ENCODE results near the gene NTN1. TPM values are rescaled to one million over a fixed set of nuclear protein-coding genes. Genes with fewer than 3 reads are reported as not detected.

NTN1 gene
- total RNA-seq, 2 experiments from 2014 or later: not detected

DNA sequence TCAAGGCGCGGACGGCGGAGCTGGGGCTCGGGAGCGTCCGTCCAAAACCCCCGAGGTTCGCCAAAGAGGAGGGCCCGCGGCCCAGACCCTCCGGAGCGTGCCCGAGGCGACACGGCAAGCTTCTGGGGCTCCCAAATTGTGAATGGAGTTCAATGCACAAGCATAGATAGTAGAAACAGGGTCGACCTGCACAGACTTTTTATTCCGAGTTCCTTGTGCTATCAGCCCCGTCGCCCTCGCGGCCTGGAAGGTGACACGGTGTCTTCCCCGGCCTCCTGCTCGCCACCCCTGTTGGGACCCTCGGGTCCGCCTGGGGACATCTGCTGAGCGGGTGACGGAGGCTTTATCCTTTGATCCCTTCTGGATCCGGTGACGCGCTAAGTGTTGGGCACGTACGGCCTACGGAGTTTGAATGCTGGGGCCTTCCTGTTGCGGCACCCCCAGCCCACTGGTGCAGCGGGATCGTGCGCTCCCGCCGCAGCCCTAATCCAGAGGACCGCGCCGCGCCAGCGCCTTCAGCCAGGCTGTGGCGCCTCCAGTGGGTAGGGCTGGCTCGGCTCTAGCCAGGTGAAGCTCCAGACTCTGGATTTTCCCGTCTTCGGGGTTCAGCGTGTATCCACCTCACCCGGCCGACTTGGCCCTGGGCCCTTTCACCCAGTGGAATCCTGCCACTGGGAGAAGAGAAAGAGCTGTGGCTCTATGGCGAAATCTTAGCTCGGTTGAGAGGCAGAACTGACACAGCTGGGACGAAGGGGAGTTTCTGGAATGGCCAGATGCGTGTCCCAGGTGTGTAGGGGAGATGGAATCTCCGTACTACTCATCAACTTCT, 17.0 kb upstream of the NTN1 start:
- POLR2A ChIA-PET: no interaction called here
- BruUV-seq (replicated peaks): no TSS peak
- H3K4me3 ChIP-seq (ENCODE audit: low read depth, low read length, poor library complexity, severe bottlenecking): no peak overlapping the region

DNA sequence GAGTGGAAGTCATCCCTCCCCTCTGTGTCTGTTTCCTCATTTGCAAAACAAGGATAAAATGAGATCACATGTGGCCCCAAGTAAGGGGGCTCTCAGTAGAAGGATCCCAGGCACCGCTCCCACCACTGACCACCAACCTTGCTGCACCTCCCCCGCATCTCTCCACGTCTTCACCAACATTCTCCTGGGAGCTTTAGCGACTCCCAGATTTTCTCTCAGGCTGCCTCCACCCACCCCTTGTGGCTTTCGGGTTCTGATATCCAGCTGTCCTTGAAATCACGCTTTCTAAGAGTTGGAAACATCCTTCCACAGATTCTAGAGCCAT, 16.4 kb upstream of the NTN1 start:
- no TSS peak for BruUV-seq (replicated peaks)
- intact Hi-C loops (cut with micrococcal nuclease; ENCODE audit: unreplicated experiment): no loop called here
- CTCF ChIA-PET (ENCODE audit: unreplicated experiment): no interaction called here

More for the DNA sequence above, 17.0 kb upstream of the NTN1 start:
- CTCF ChIA-PET (ENCODE audit: unreplicated experiment): no interaction called here
- no peak for TF ChIP-seq EZH2phosphoT487 (IDR thresholded peaks at IDR 0.05; ENCODE audit: borderline replicate concordance, low read depth, low read length)
- TF ChIP-seq, protein P1, sequence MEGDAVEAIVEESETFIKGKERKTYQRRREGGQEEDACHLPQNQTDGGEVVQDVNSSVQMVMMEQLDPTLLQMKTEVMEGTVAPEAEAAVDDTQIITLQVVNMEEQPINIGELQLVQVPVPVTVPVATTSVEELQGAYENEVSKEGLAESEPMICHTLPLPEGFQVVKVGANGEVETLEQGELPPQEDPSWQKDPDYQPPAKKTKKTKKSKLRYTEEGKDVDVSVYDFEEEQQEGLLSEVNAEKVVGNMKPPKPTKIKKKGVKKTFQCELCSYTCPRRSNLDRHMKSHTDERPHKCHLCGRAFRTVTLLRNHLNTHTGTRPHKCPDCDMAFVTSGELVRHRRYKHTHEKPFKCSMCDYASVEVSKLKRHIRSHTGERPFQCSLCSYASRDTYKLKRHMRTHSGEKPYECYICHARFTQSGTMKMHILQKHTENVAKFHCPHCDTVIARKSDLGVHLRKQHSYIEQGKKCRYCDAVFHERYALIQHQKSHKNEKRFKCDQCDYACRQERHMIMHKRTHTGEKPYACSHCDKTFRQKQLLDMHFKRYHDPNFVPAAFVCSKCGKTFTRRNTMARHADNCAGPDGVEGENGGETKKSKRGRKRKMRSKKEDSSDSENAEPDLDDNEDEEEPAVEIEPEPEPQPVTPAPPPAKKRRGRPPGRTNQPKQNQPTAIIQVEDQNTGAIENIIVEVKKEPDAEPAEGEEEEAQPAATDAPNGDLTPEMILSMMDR (conservative IDR thresholded peaks at IDR 0.05; ENCODE audit: low read length): no peak
- intact Hi-C loops (cut with micrococcal nuclease; ENCODE audit: unreplicated experiment): no loop called here
- no peaks in the 10 kb centered on the region for H3K9me3 ChIP-seq (ENCODE audit: low read length)
- no peak overlapping the region for H3K27ac ChIP-seq (ENCODE audit: low read depth, low read length, poor library complexity, severe bottlenecking)
- H3K4me1 ChIP-seq (ENCODE audit: insufficient read depth, low read length, poor library complexity, severe bottlenecking): peaks cover 4% of the 10 kb centered on the region
- no peaks in the 10 kb centered on the region for H3K9me2 ChIP-seq (ENCODE audit: insufficient read depth, low read length)
- no peak overlapping the region for H3K4me2 ChIP-seq (ENCODE audit: low read length)
- no peaks in the 10 kb centered on the region for H3K36me3 ChIP-seq (ENCODE audit: insufficient read depth, low read length)
- no peak for DNase-seq (ENCODE audit: low spot score)
- no peaks in the 10 kb centered on the region for H4K20me1 ChIP-seq (ENCODE audit: insufficient read depth, low read length)
- H3K79me2 ChIP-seq (ENCODE audit: insufficient read depth, low read depth, low read length): no peaks in the 10 kb centered on the region
- H2AFZ ChIP-seq (ENCODE audit: low read length): no peak overlapping the region

More for the DNA sequence above, 16.4 kb upstream of the NTN1 start:
- Histone ChIP-seq H3K36me3 (ENCODE audit: insufficient read depth, low read length) (no peaks in the 10 kb centered on the region), H3K9me3 (ENCODE audit: low read length) (no peaks in the 10 kb centered on the region), H4K20me1 (ENCODE audit: insufficient read depth, low read length) (no peaks in the 10 kb centered on the region), H3K79me2 (ENCODE audit: insufficient read depth, low read depth, low read length) (no peaks in the 10 kb centered on the region), H2AFZ (ENCODE audit: low read length) (no peak overlapping the region), H3K27ac (ENCODE audit: low read depth, low read length, poor library complexity, severe bottlenecking) (no peak overlapping the region), H3K9me2 (ENCODE audit: insufficient read depth, low read length) (no peaks in the 10 kb centered on the region), H3K4me1 (ENCODE audit: insufficient read depth, low read length, poor library complexity, severe bottlenecking) (peaks cover 4% of the 10 kb centered on the region), H3K4me3 (ENCODE audit: low read depth, low read length, poor library complexity, severe bottlenecking) (no peak overlapping the region), H3K4me2 (ENCODE audit: low read length) (no peak overlapping the region)
- no peak for DNase-seq (ENCODE audit: low spot score)
- no peak for TF ChIP-seq EZH2phosphoT487 (IDR thresholded peaks at IDR 0.05; ENCODE audit: borderline replicate concordance, low read depth, low read length)
- TF ChIP-seq, protein P1 (conservative IDR thresholded peaks at IDR 0.05; ENCODE audit: low read length): no peak
- POLR2A ChIA-PET: no interaction called here

Measured in OCI-LY7 (cell line).